Pancreas (tissue), 10 donors: ENCODE measurements around the gene LRRC49. TPM values are rescaled to one million over a fixed set of nuclear protein-coding genes. Genes with fewer than 3 reads are reported as not detected.
A peak's percentile ranks its signal among the peaks of the same experiment; 100 is the strongest.

Experiments used
- ATAC-seq, 4 donors: fragments of 200-7000 bp; cut with Tn5 transposase; one replicate each; pipeline versions ENCODE4 v1.8.0 to v1.9.1; 2020; ENCODE audit warnings: mild to moderate bottlenecking in 4 of 4, moderate library complexity in 4 of 4
- DNase-seq, 6 donors: peaks; one replicate each; pipeline ENCODE4 v3.0.0-alpha.2; 2020
- FAIRE-seq: peaks from 2 replicates; lab custom pipeline; 2012; peaks lifted over from hg19 to GRCh38; lab: Jason Lieb, UNC
- H3K27ac ChIP-seq, 4 donors: fragments of 200-600 bp; sonication (generic); 1 replicate in 3 of 4; 2 replicates in 1 of 4; pipeline versions ENCODE4 v1.5.0 to v1.8.0; 2020
- H3K27me3 ChIP-seq, 4 donors: fragments of 200-600 bp; one replicate each; pipeline ENCODE4 v1.8.0; 2021
- H3K36me3 ChIP-seq, 3 donors: fragments of 200-600 bp; sonication (generic) in 1 of 3; one replicate each; pipeline versions ENCODE4 v1.5.0 to v1.8.0; 2020 to 2021
- H3K4me1 ChIP-seq, 3 donors: fragments of 200-600 bp; one replicate each; pipeline ENCODE4 v1.8.0; 2021
- H3K4me3 ChIP-seq, 4 donors: fragments of 200-600 bp; sonication (generic) in 2 of 4; one replicate each; pipeline versions ENCODE4 v1.5.0 to v1.8.0; 2020 to 2021
- H3K9me3 ChIP-seq, 4 donors: fragments of 200-600 bp; one replicate each; pipeline ENCODE4 v1.8.0; 2021
- WGBS, 2 donors: extraction: QIAGEN DNeasy Blood & Tissue Kit; methylation state at CpG; one replicate each; pipeline ENCODE4 v1.1.7; 2013; 5-methylcytosine and 5-hydroxymethylcytosine counted together
- intact Hi-C, 3 donors: fragments of 100-400 bp; cut with DNase I; formaldehyde crosslinking; loops; one replicate each; pipeline versions ENCODE4 v1.11.1 to v1.14.2; 2022
- polyA plus RNA-seq, 2 donors: library from polyadenylated mRNA; stranded (reverse); fragments of 200-250 nt; gene quantifications; one replicate each; pipeline ENCODE4 v1.2.3, GENCODE V29; 2013
- total RNA-seq, 6 donors: library from RNA; stranded (reverse); fragmentation: NEBNext Ultra II Directional in 4 of 6; extraction: Animal tissue kit (Norgen Biotek cat#: 25700) in 4 of 6; gene quantifications; one replicate each; pipeline versions ENCODE4 v1.2.1 to v1.2.4, GENCODE V29; 2021 to 2023
- TF ChIP-seq, protein P1 (sequence below), 4 donors: fragments of 200-600 bp; sonication (generic) in 3 of 4; IDR thresholded peaks; one replicate each; pipeline versions ENCODE4 v1.5.0 to v1.8.0; 2021; ENCODE audit warnings: antibody characterized with exemption in 4 of 4
- donor health status: healthy with polysubstance abuse.
- donor health status: DM: no; HTN: no; CAD: no; lungs with moderate emphysema.
- donor health status: DM: no; HTN: no; CAD: no.
- donor health status: control.
- donor health status: control.
- donor health status: Bipolar disorder and iron deficiency.
- donor health status: DM: yes; HTN: yes; CAD: no.
- donor health status: DM: no; HTN: no; CAD: no.
- donor health status: DM: no; HTN: no; CAD: no.
- donor health status: DM: yes; HTN: yes; CAD: no.

LRRC49 gene
- total and polyA plus RNA-seq, 8 donors, result 1.7 to 6.4 (median 4.0) TPM

DNA sequence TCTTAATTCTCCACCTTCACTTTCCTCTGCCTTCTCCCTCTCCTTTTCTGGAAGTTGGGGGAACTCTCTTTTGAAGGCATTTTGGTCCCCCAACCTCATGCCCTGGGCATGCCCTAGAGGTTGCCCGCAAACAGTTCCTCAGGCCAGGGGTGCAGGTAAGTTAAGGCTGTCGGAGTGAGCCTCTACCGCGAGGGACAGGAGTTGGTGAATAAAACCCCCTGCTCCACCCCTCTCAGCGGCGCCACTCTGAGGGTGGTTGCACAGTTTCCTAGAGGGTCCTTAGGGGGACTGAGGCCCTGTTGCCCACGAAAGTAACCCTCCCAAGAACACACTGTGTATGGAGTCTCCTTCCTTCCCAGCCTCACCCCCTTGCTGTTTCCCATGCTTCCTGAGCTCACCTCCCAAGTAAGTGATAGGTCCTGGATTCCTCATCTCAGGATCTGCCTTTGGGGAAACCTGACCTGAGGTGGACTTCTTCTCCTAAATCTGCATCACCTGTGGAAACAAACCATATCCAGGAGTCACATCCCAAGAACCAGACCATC, 199.5 kb downstream of the LRRC49 start:
- no peaks in the 10 kb centered on the region for H3K36me3 ChIP-seq
- no peaks in the 10 kb centered on the region for H3K9me3 ChIP-seq
- no peaks in the 10 kb centered on the region for H3K27me3 ChIP-seq
- ATAC-seq, result no peak
- H3K27ac ChIP-seq, result no peak overlapping the region
- TF ChIP-seq, protein P1, sequence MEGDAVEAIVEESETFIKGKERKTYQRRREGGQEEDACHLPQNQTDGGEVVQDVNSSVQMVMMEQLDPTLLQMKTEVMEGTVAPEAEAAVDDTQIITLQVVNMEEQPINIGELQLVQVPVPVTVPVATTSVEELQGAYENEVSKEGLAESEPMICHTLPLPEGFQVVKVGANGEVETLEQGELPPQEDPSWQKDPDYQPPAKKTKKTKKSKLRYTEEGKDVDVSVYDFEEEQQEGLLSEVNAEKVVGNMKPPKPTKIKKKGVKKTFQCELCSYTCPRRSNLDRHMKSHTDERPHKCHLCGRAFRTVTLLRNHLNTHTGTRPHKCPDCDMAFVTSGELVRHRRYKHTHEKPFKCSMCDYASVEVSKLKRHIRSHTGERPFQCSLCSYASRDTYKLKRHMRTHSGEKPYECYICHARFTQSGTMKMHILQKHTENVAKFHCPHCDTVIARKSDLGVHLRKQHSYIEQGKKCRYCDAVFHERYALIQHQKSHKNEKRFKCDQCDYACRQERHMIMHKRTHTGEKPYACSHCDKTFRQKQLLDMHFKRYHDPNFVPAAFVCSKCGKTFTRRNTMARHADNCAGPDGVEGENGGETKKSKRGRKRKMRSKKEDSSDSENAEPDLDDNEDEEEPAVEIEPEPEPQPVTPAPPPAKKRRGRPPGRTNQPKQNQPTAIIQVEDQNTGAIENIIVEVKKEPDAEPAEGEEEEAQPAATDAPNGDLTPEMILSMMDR (IDR thresholded peaks at IDR 0.05), result no peak
- FAIRE-seq, result no peak
- H3K4me3 ChIP-seq, result no peak overlapping the region
- no peak for DNase-seq
- 79 to 84% methylated on average over 7 of the region's 7 CpGs for WGBS, 2 donors
- no peaks in the 10 kb centered on the region for H3K4me1 ChIP-seq
- intact Hi-C loops, result no loop called here

GRCh38 chr15:71093054-71094024, 200.7 kb downstream of the LRRC49 start:
- Histone ChIP-seq H3K4me1 (no peaks in the 10 kb centered on the region), H3K9me3 (no peaks in the 10 kb centered on the region), H3K4me3 (no peak overlapping the region), H3K36me3 (no peaks in the 10 kb centered on the region), H3K27ac (peak overlapping the region in 1 of 4 donors; percentile 47), H3K27me3 (no peaks in the 10 kb centered on the region)
- FAIRE-seq (no peak), DNase-seq (peak in 3 of 6 donors; percentile 21 to 28 (median 26)), ATAC-seq (peak; percentile 43 to 94 (median 89))
- intact Hi-C loops, result no loop called here
- TF ChIP-seq, protein P1 (IDR thresholded peaks at IDR 0.05), result no peak
- WGBS, 2 donors, result 30 to 37% methylated on average over 11 of the region's 11 CpGs

DNA sequence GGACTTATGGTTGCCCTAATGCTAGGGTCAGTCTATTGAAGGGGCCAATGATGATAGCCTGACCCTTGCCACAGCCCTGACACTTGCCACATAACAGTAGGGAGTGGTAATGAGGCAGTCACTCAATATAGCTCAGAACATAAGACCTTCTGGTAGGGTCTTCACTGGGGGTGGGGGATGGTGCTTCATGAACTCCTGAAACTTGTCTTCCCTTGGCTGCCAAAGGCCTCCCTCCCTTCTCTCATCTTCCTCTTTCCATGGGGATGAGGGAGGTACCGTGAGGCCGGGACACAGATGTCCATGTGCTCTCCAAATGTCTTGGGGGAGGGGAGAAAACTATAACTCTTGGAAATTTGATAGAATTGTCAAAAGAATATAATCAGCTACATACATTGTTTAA, 201.5 kb downstream of the LRRC49 start:
- intact Hi-C loops, result no loop called here
- Histone ChIP-seq H3K4me3 (no peak overlapping the region), H3K4me1 (no peaks in the 10 kb centered on the region), H3K27ac (no peak overlapping the region), H3K9me3 (no peaks in the 10 kb centered on the region), H3K36me3 (no peaks in the 10 kb centered on the region), H3K27me3 (no peaks in the 10 kb centered on the region)
- FAIRE-seq (no peak), ATAC-seq (no peak), DNase-seq (no peak)
- 77 to 95% methylated on average over 2 of the region's 2 CpGs for WGBS, 2 donors
- TF ChIP-seq, protein P1 (IDR thresholded peaks at IDR 0.05), result no peak

DNA sequence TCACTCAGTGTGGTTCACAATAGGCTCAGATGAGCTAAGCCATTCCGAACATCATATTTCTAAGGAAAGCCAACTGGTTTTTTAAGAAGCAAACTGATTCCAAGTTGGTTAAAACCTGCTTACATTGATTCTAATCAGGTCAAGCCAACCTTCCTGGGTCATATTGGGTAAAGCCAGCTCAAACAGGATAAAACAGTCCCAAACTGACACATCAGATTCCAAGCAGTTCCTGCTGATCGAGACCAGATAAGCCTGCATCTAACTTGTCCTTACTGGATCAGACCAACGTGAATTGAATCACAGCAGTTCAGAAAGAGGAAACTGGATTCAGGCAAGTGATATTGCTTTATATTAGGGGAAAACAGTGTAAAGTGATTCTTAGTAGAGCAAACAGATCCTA, 204.1 kb downstream of the LRRC49 start:
- intact Hi-C loops, result no loop called here
- DNase-seq (no peak), ATAC-seq (no peak), FAIRE-seq (no peak)
- Histone ChIP-seq H3K27me3 (no peaks in the 10 kb centered on the region), H3K4me3 (no peak overlapping the region), H3K27ac (no peak overlapping the region), H3K9me3 (no peaks in the 10 kb centered on the region), H3K4me1 (no peaks in the 10 kb centered on the region), H3K36me3 (no peaks in the 10 kb centered on the region)
- 45% methylated on average over 3 of the region's 3 CpGs for WGBS, 2 donors
- TF ChIP-seq, protein P1 (IDR thresholded peaks at IDR 0.05), result no peak
